LNCAP (cell line): ENCODE measurements around the gene TMEM225B.

Source experiments
- TF ChIP-seq, protein P1 (sequence below): fragments of 450-650 bp; IDR thresholded peaks from 2 replicates; pipeline ENCODE4 v1.5.1; 2017; ENCODE audit warnings: mild to moderate bottlenecking

The TMEM225B gene

DNA sequence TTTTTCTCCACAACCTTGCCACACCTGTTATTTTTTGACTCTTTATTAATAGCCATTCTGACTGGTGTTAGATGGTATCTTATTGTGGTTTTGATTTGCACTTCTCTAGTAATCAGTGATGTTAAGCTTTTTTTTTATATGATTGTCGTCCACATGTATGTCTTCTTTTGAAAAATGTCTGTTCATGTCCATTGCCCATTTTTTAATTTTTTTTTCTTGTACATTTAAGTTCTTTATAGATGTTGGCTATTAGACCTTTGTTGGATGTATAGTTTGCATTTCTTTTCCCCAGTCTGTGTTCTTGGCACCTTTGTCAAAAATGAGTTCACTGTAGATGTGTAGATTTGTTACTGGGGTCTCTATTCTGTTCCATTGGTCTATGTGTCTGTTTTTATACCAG is 47.5 kb downstream of the TMEM225B start:
- TF ChIP-seq, protein P1, sequence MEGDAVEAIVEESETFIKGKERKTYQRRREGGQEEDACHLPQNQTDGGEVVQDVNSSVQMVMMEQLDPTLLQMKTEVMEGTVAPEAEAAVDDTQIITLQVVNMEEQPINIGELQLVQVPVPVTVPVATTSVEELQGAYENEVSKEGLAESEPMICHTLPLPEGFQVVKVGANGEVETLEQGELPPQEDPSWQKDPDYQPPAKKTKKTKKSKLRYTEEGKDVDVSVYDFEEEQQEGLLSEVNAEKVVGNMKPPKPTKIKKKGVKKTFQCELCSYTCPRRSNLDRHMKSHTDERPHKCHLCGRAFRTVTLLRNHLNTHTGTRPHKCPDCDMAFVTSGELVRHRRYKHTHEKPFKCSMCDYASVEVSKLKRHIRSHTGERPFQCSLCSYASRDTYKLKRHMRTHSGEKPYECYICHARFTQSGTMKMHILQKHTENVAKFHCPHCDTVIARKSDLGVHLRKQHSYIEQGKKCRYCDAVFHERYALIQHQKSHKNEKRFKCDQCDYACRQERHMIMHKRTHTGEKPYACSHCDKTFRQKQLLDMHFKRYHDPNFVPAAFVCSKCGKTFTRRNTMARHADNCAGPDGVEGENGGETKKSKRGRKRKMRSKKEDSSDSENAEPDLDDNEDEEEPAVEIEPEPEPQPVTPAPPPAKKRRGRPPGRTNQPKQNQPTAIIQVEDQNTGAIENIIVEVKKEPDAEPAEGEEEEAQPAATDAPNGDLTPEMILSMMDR: no peak

GRCh38 chr7:99648843-99649242 is 50.8 kb downstream of the TMEM225B start:
- TF ChIP-seq, protein P1: no peak

DNA sequence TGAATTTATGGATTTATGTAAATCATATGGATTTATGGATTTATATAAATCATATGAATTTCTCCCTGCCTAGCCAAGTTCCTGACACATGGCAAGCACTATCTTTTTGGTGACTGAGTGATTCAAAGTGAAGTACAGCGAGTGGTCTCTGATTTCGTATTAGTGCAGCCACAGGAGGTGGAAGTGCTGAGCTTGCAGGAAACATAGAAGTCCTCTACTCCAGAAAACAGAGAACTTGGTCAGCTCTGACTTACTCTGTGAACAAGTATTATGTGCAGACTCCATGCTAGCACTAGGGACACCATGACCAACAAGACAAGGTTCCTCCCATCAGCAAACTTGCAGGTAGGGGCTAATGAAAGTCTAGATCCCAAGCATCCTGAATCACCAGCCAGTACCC is 53.2 kb downstream of the TMEM225B start:
- TF ChIP-seq, protein P1: no peak

DNA sequence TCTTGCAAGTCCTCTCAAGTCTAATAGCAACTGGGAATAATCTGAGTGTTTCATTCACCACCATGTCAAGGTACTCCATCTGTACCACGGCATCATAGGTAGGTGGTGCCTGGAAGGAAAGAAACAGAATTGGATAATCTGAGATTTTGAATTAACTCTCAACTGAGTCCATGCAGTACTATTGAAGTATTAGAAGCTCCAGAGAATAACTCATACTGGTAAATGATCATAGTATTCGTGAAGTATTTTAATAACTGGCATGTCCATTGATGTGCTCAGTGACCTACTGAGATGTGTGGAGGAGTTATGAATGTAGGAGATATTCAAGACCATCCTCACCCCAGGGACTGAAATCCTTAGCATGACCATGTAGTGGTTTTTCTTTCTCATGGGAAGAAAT is 54.6 kb downstream of the TMEM225B start:
- TF ChIP-seq, protein P1: no peak

GRCh38 chr7:99653754-99654153 is 55.7 kb downstream of the TMEM225B start:
- TF ChIP-seq, protein P1: no peak
